RWPE2 (cell line): ENCODE results near the gene IL34.

Experiments used
- ATAC-seq: fragments of 200-7000 bp; cut with Tn5 transposase; 3 replicates; pipeline ENCODE4 v1.9.1; 2021; ENCODE audit warnings: low read depth
- DNase-seq: peaks from one replicate; pipeline ENCODE4 v3.0.0-alpha.2; 2020; ENCODE audit warnings: low spot score
- H3K27ac ChIP-seq: fragments of 450-650 bp; 2 replicates; pipeline ENCODE4 v1.5.1; 2017; ENCODE audit warnings: mild to moderate bottlenecking; ENCODE audit not compliant: poor library complexity, severe bottlenecking
- H3K27me3 ChIP-seq: fragments of 250-450 bp; sonication (Bioruptor Pico); 2 replicates; pipeline ENCODE4 v1.5.1; 2021; ENCODE audit warnings: mild to moderate bottlenecking, moderate library complexity; ENCODE audit not compliant: insufficient read depth, poor library complexity, severe bottlenecking
- H3K36me3 ChIP-seq: fragments of 250-450 bp; sonication (Bioruptor Pico); 2 replicates; pipeline ENCODE4 v1.5.1; 2020; ENCODE audit warnings: low read depth, mild to moderate bottlenecking, moderate library complexity
- H3K4me1 ChIP-seq: fragments of 250-450 bp; sonication (Bioruptor Pico); 2 replicates; pipeline ENCODE4 v1.5.1; 2021; ENCODE audit warnings: mild to moderate bottlenecking, moderate library complexity; ENCODE audit not compliant: insufficient read depth, poor library complexity, severe bottlenecking
- H3K4me3 ChIP-seq: fragments of 250-450 bp; sonication (Bioruptor Pico); 2 replicates; pipeline ENCODE4 v1.5.1; 2021; ENCODE audit warnings: mild to moderate bottlenecking, moderate library complexity; ENCODE audit not compliant: severe bottlenecking
- H3K9me3 ChIP-seq: fragments of 250-450 bp; sonication (Bioruptor Pico); 2 replicates; pipeline ENCODE4 v1.5.1; 2021; ENCODE audit warnings: mild to moderate bottlenecking, moderate library complexity; ENCODE audit not compliant: severe bottlenecking
- CTCF ChIP-seq: fragments of 450-650 bp; IDR thresholded peaks from one replicate; pipeline ENCODE4 v1.5.1; 2017; ENCODE audit warnings: mild to moderate bottlenecking, moderate library complexity; ENCODE audit not compliant: poor library complexity, severe bottlenecking

Gene IL34

GRCh38 chr16:70678898-70679670 is 32.7 kb downstream of the IL34 start:
- TF ChIP-seq CTCF, result no peak
- H3K9me3 ChIP-seq, result no peaks in the 10 kb centered on the region
- no peak for ATAC-seq
- H3K36me3 ChIP-seq, result peaks cover 91% of the 10 kb centered on the region
- H3K27ac ChIP-seq, result no peak overlapping the region
- no peak for DNase-seq
- H3K4me3 ChIP-seq, result no peak overlapping the region
- no peaks in the 10 kb centered on the region for H3K27me3 ChIP-seq
- peaks cover 29% of the 10 kb centered on the region for H3K4me1 ChIP-seq

GRCh38 chr16:70679671-70680494 is 33.5 kb downstream of the IL34 start:
- peak; percentile 65 for TF ChIP-seq CTCF
- peak overlapping the region; percentile 92 for H3K27ac ChIP-seq
- no peaks in the 10 kb centered on the region for H3K27me3 ChIP-seq
- ATAC-seq (no peak), DNase-seq (no peak)
- peaks cover 87% of the 10 kb centered on the region for H3K36me3 ChIP-seq
- peaks cover 29% of the 10 kb centered on the region for H3K4me1 ChIP-seq
- H3K4me3 ChIP-seq, result no peak overlapping the region
- H3K9me3 ChIP-seq, result no peaks in the 10 kb centered on the region

- H3K9me3 ChIP-seq, result no peaks in the 10 kb centered on the region
- no peaks in the 10 kb centered on the region for H3K27me3 ChIP-seq
- no peak for ATAC-seq
- no peak overlapping the region for H3K4me3 ChIP-seq
- H3K27ac ChIP-seq, result peak overlapping the region; percentile 92
- peaks cover 80% of the 10 kb centered on the region for H3K36me3 ChIP-seq
- peaks cover 29% of the 10 kb centered on the region for H3K4me1 ChIP-seq
- no peak for TF ChIP-seq CTCF
- DNase-seq, result no peak
Observed at GRCh38 chr16:70680495-70681381, 34.4 kb downstream of the IL34 start.

GRCh38 chr16:70681382-70682238 is 35.3 kb downstream of the IL34 start:
- Histone ChIP-seq H3K27me3 (no peaks in the 10 kb centered on the region), H3K27ac (peak overlapping the region; percentile 92), H3K36me3 (peaks cover 71% of the 10 kb centered on the region), H3K4me1 (peaks cover 33% of the 10 kb centered on the region), H3K9me3 (no peaks in the 10 kb centered on the region), H3K4me3 (peak overlapping the region; percentile 1)
- DNase-seq, result no peak
- no peak for TF ChIP-seq CTCF
- ATAC-seq, result no peak; the same call in 2 of the 3 replicates
